ENCODE results near the gene PLEKHG7.

PLEKHG7 gene

GRCh38 chr12:92721656-92722055, 18.9 kb downstream of the PLEKHG7 start:
- TF ChIP-seq CTCF (IDR thresholded peaks at IDR 0.05; ENCODE audit: insufficient read depth, missing control alignments): no peak
- no peak for DNase-seq (ENCODE audit: insufficient read length, low spot score)
- no peak for FAIRE-seq

GRCh38 chr12:92722897-92723296, 20.1 kb downstream of the PLEKHG7 start:
- TF ChIP-seq CTCF (IDR thresholded peaks at IDR 0.05; ENCODE audit: insufficient read depth, missing control alignments): no peak
- FAIRE-seq: no peak
- no peak for DNase-seq (ENCODE audit: insufficient read length, low spot score)

GRCh38 chr12:92726850-92727249, 24.1 kb downstream of the PLEKHG7 start:
- FAIRE-seq (no peak), DNase-seq (ENCODE audit: insufficient read length, low spot score) (no peak)
- TF ChIP-seq CTCF (IDR thresholded peaks at IDR 0.05; ENCODE audit: insufficient read depth, missing control alignments): no peak

- no peak for TF ChIP-seq CTCF (IDR thresholded peaks at IDR 0.05; ENCODE audit: insufficient read depth, missing control alignments)
- DNase-seq (ENCODE audit: insufficient read length, low spot score) (no peak), FAIRE-seq (peak; percentile 38)
Measured at GRCh38 chr12:92729773-92730305, 27.1 kb downstream of the PLEKHG7 start.

- DNase-seq (ENCODE audit: insufficient read length, low spot score) (no peak), FAIRE-seq (no peak)
- TF ChIP-seq CTCF (IDR thresholded peaks at IDR 0.05; ENCODE audit: insufficient read depth, missing control alignments): no peak
Measured at GRCh38 chr12:92730758-92731157, 28.0 kb downstream of the PLEKHG7 start.

- no peak for FAIRE-seq
- DNase-seq (ENCODE audit: insufficient read length, low spot score): no peak
- TF ChIP-seq CTCF (IDR thresholded peaks at IDR 0.05; ENCODE audit: insufficient read depth, missing control alignments): no peak
Measured at GRCh38 chr12:92732216-92732615, 29.4 kb downstream of the PLEKHG7 start.

- no peak for TF ChIP-seq CTCF (IDR thresholded peaks at IDR 0.05; ENCODE audit: insufficient read depth, missing control alignments)
- no peak for FAIRE-seq
Measured at GRCh38 chr12:92732716-92733115, 29.9 kb downstream of the PLEKHG7 start.

More at GRCh38 chr12:92732716-92733115, 29.9 kb downstream of the PLEKHG7 start:
- no peak for DNase-seq (ENCODE audit: insufficient read length, low spot score)

Measured in D721Med (cell line).